T-helper 1 cell treated with Interleukin-12 subunit alpha and Interleukin-12 subunit beta and Interleukin-4 antibody, amounts not matched to agents 30 ng/mL and 1 ng/mL, for 36 hours (primary cell): Measurements from ENCODE around the gene ZBTB22. TPM values are rescaled to one million over a fixed set of nuclear protein-coding genes. Genes with fewer than 3 reads are reported as not detected.

Experiments used
- intact Hi-C: fragments of 100-400 bp; cut with micrococcal nuclease; formaldehyde crosslinking; loops from one replicate; pipeline ENCODE4 v1.15.1; 2024
- total RNA-seq: library from RNA; stranded (reverse); gene quantifications from 2 replicates; pipeline ENCODE4 v1.2.3, GENCODE V29; 2022

ZBTB22 gene
- total RNA-seq, 1 donor from 2014 or later: 13.3 TPM

GRCh38 chr6:33329058-33329457 lies 11.5 kb upstream of the ZBTB22 start:
- intact Hi-C loops: no loop called here

- intact Hi-C loops: no loop called here
Measured at GRCh38 chr6:33324125-33324524, 6.6 kb upstream of the ZBTB22 start.

GRCh38 chr6:33323623-33323948 lies 6.0 kb upstream of the ZBTB22 start:
- intact Hi-C loops: loop anchor here (1.0 kb wide), 11 partner anchors 9 to 298 kb away; partner anchors contain the start of genes B3GALT4, ITPR3, KIFC1 and PFDN6

- intact Hi-C loops: no loop called here
Measured at GRCh38 chr6:33321227-33321626, 3.7 kb upstream of the ZBTB22 start.

- intact Hi-C loops: no loop called here
Measured at GRCh38 chr6:33320315-33321181, 3.0 kb upstream of the ZBTB22 start.

- intact Hi-C loops: no loop called here
Measured at GRCh38 chr6:33319939-33320314, 2.4 kb upstream of the ZBTB22 start.

GRCh38 chr6:33318426-33319073 lies 1.0 kb upstream of the ZBTB22 start:
- intact Hi-C loops: loop anchor here (1.0 kb wide), 1 partner anchor 47 kb away; the partner anchor contains the start of gene VPS52

- intact Hi-C loops: loop anchor here (1.0 to 2.0 kb wide), 3 partner anchors 27 to 473 kb away; partner anchors contain the start of genes PFDN6, PSMB8 and WDR46
Measured at GRCh38 chr6:33317419-33317668, 200 bp downstream of the ZBTB22 start.

GRCh38 chr6:33316603-33317418 lies 733 bp downstream of the ZBTB22 start:
- intact Hi-C loops: loop anchor here (1.0 to 2.0 kb wide), 3 partner anchors 27 to 472 kb away; partner anchors contain the start of genes PFDN6, PSMB8 and WDR46

GRCh38 chr6:33315793-33316602 lies 1.5 kb downstream of the ZBTB22 start:
- intact Hi-C loops: loop anchor here (2.0 kb wide), 2 partner anchors 343 to 471 kb away; partner anchors contain the start of gene PSMB8

GRCh38 chr6:33314943-33315792 lies 2.4 kb downstream of the ZBTB22 start:
- intact Hi-C loops: loop anchor here (1.0 to 2.0 kb wide), 8 partner anchors 8 to 461 kb away; partner anchors contain the start of genes CUTA, KIFC1 and PSMB9

- intact Hi-C loops: loop anchor here (1.0 to 2.0 kb wide), 8 partner anchors 9 to 460 kb away; partner anchors contain the start of genes CUTA, KIFC1 and PSMB9
Measured at GRCh38 chr6:33314515-33314942, 3.0 kb downstream of the ZBTB22 start.

GRCh38 chr6:33313709-33314514 lies 3.6 kb downstream of the ZBTB22 start, which contains the start of gene TAPBP:
TAPBP (minus strand) TSS chr6:33314078; CDS start chr6:33314041, 37 bp downstream.
- intact Hi-C loops: loop anchor here (1.0 to 2.0 kb wide), 10 partner anchors 9 to 460 kb away; partner anchors contain the start of genes CUTA, KIFC1, PSMB9 and RPS18

- intact Hi-C loops: loop anchor here (2.0 kb wide), 2 partner anchors 40 to 112 kb away; partner anchors contain the start of genes RPS18, RXRB and SLC39A7
Measured at GRCh38 chr6:33313105-33313708, 4.3 kb downstream of the ZBTB22 start.

GRCh38 chr6:33312361-33313104 lies 5.0 kb downstream of the ZBTB22 start:
- intact Hi-C loops: loop anchor here (1.0 to 2.0 kb wide), 4 partner anchors 13 to 112 kb away; partner anchors contain the start of genes PFDN6, RPS18, RXRB and SLC39A7

GRCh38 chr6:33306356-33306755 lies 11.2 kb downstream of the ZBTB22 start:
- intact Hi-C loops: no loop called here

GRCh38 chr6:33305052-33305451 lies 12.5 kb downstream of the ZBTB22 start:
- intact Hi-C loops: no loop called here
